Endothelial cell of umbilical vein (primary cell): ENCODE measurements around the gene HECTD1. TPM values are rescaled to one million over a fixed set of nuclear protein-coding genes. Genes with fewer than 3 reads are reported as not detected.

Experiments
- BruUV-seq: library from RNA; stranded (reverse); fragments of 400-500 nt; replicated peaks from 2 replicates; lab custom pipeline; 2021; lab: Mats Ljungman, UMichigan
- CTCF ChIA-PET: fragments of 300-600, 350-600 bp; sonication (Branson Sonifier 250); formaldehyde crosslinking; loops from one replicate; lab custom pipeline; 2021; ENCODE audit warnings: antibody characterized with exemption, inconsistent platforms; lab: Charles Lee
- POLR2A ChIA-PET: fragments of 300-600, 350-600 bp; sonication (Branson Sonifier 250); formaldehyde crosslinking; loops from one replicate; lab custom pipeline; 2021; ENCODE audit warnings: antibody characterized with exemption, inconsistent platforms; lab: Charles Lee
- DNase-seq: peaks from one replicate; pipeline ENCODE4 v3.0.0-alpha.2; 2011; ENCODE audit warnings: low read depth, low spot score
- FAIRE-seq: peaks from 2 replicates; lab custom pipeline; 2011; peaks lifted over from hg19 to GRCh38; lab: Jason Lieb, UNC
- H2AFZ ChIP-seq: 2 replicates; pipeline ENCODE4 v1.6.0; 2012; ENCODE audit warnings: low read depth, low read length, control low read depth, inconsistent platforms
- H3K27ac ChIP-seq: 2 replicates; pipeline ENCODE4 v1.5.1; 2011; ENCODE audit warnings: low read depth, mild to moderate bottlenecking, control low read depth, low read length, moderate library complexity; ENCODE audit not compliant: insufficient read depth
- H3K27me3 ChIP-seq, 2 experiments: 2 replicates each; pipeline versions ENCODE4 v1.6.0 to v1.6.1; 2011; ENCODE audit warnings: low read length in 2 of 2, mixed read lengths in 1 of 2; ENCODE audit not compliant: control insufficient read depth in 2 of 2, insufficient read depth in 2 of 2
- H3K36me3 ChIP-seq, 2 experiments: 2 replicates in 1 of 2; 3 replicates in 1 of 2; pipeline ENCODE4 v1.5.1; 2011; ENCODE audit warnings: low read length in 2 of 2, mild to moderate bottlenecking in 1 of 2, moderate library complexity in 1 of 2; ENCODE audit not compliant: control insufficient read depth in 2 of 2, insufficient read depth in 2 of 2; ENCODE audit errors: extremely low read depth in 1 of 2
- H3K4me1 ChIP-seq: 3 replicates; pipeline ENCODE4 v1.5.1; 2011; ENCODE audit warnings: mild to moderate bottlenecking, low read length; ENCODE audit not compliant: control insufficient read depth, insufficient read depth; ENCODE audit errors: extremely low read depth
- H3K4me2 ChIP-seq: 2 replicates; pipeline ENCODE4 v1.6.1; 2011; ENCODE audit warnings: low read length, control low read depth, mixed read lengths; ENCODE audit not compliant: insufficient read depth
- H3K4me3 ChIP-seq, 3 experiments: fragments of 200-600 bp in 1 of 3; sonication (generic), shearing (Covaris generic) in 1 of 3; replicated peaks in 1 of 3; 2 replicates each; pipeline ENCODE4 v1.5.1; 2011 to 2016; ENCODE audit warnings: control low read depth in 3 of 3, low read length in 3 of 3, mild to moderate bottlenecking in 2 of 3, inconsistent platforms in 1 of 3, low read depth in 1 of 3, moderate library complexity in 1 of 3; ENCODE audit not compliant: insufficient read depth in 1 of 3
- H3K79me2 ChIP-seq: 2 replicates; pipeline ENCODE4 v1.6.0; 2012; ENCODE audit warnings: low read length, inconsistent platforms; ENCODE audit not compliant: control insufficient read depth, insufficient read depth
- H3K9ac ChIP-seq: replicated peaks from 2 replicates; pipeline ENCODE3; 2011; ENCODE audit warnings: low read length, control low read depth; ENCODE audit not compliant: insufficient read depth; ENCODE audit errors: extremely low read depth
- H3K9me1 ChIP-seq: replicated peaks from 3 replicates; pipeline ENCODE4 v1.6.0; 2011; ENCODE audit warnings: mild to moderate bottlenecking, low read length; ENCODE audit not compliant: control insufficient read depth, insufficient read depth; ENCODE audit errors: extremely low read depth
- H3K9me3 ChIP-seq: replicated peaks from 2 replicates; pipeline ENCODE4 v1.5.1; 2012; ENCODE audit warnings: low read length, inconsistent platforms; ENCODE audit not compliant: control insufficient read depth, insufficient read depth
- H4K20me1 ChIP-seq: replicated peaks from 2 replicates; pipeline ENCODE3; 2011; ENCODE audit warnings: mild to moderate bottlenecking, low read length; ENCODE audit not compliant: control insufficient read depth, insufficient read depth; ENCODE audit errors: extremely low read depth
- EZH2 ChIP-seq: IDR thresholded peaks from 2 replicates; pipeline ENCODE4 v1.6.1; 2012; ENCODE audit warnings: borderline replicate concordance, low read depth, mild to moderate bottlenecking, moderate library complexity, low read length, inconsistent platforms; ENCODE audit not compliant: severe bottlenecking
- FOS ChIP-seq: IDR thresholded peaks from 2 replicates; pipeline ENCODE4 v1.6.1; 2011; ENCODE audit warnings: mild to moderate bottlenecking, low read length, moderate library complexity, borderline replicate concordance; ENCODE audit not compliant: insufficient read depth
- GATA2 ChIP-seq: IDR thresholded peaks from 2 replicates; pipeline ENCODE4 v1.7.0; 2011; ENCODE audit warnings: low read depth, mild to moderate bottlenecking, moderate library complexity, mixed read lengths, low read length; ENCODE audit not compliant: insufficient read length, insufficient read depth
- JUN ChIP-seq: IDR thresholded peaks from 2 replicates; pipeline ENCODE4 v1.6.1; 2011; ENCODE audit warnings: borderline replicate concordance, low read depth; ENCODE audit not compliant: insufficient read length, insufficient read depth
- MYC ChIP-seq: IDR thresholded peaks from one replicate; pipeline ENCODE4 v1.6.1; 2011; ENCODE audit warnings: mild to moderate bottlenecking, low read depth, low read length
- POLR2A ChIP-seq: IDR thresholded peaks from 2 replicates; pipeline ENCODE4 v1.6.1; 2012; ENCODE audit warnings: low read depth, mild to moderate bottlenecking, control low read depth, low read length
- POLR2AphosphoS5 ChIP-seq: IDR thresholded peaks from 2 replicates; pipeline ENCODE4 v1.6.1; 2012; ENCODE audit warnings: low read depth, mild to moderate bottlenecking, control low read depth, low read length, moderate library complexity; ENCODE audit not compliant: insufficient read depth
- dilution Hi-C: fragments of 300-500 bp; cut with MboI; formaldehyde crosslinking; loops from one replicate; pipeline ENCODE4 v1.15.0; 2019; ENCODE audit warnings: low sequenced_read_pairs; ENCODE audit not compliant: extremely low pct_ligation_motif_present
- intact Hi-C: fragments of 100-400 bp; cut with micrococcal nuclease; formaldehyde crosslinking; loops from one replicate; pipeline ENCODE4 v1.10.0; 2022
- polyA plus RNA-seq, 4 experiments: library from polyadenylated mRNA; depleted of rRNA in 3 of 4; stranded (reverse) in 3 of 4; unstranded in 1 of 4; fragments of >200 nt; gene quantifications; 2 replicates each; pipeline versions ENCODE4 v1.2.1 to v1.2.3, GENCODE V29; 2011 to 2012; ENCODE audit warnings: missing spikeins in 1 of 4
- total RNA-seq: library from RNA; stranded (reverse); gene quantifications from 2 replicates; pipeline ENCODE4 v1.2.3, GENCODE V29; 2021
- TF ChIP-seq, protein P1 (sequence below): IDR thresholded peaks from 2 replicates; pipeline ENCODE4 v1.6.1; 2011; ENCODE audit not compliant: insufficient read depth, insufficient read length
- TF ChIP-seq, protein P2 (sequence below), 2 donors: IDR thresholded peaks; 1 replicate in 1 of 2; 2 replicates in 1 of 2; pipeline ENCODE4 v1.5.1; 2011; ENCODE audit warnings: low read length in 2 of 2, mild to moderate bottlenecking in 2 of 2, moderate library complexity in 2 of 2, control low read depth in 1 of 2, inconsistent platforms in 1 of 2, low read depth in 1 of 2; ENCODE audit not compliant: insufficient read depth in 1 of 2; ENCODE audit errors: extremely low read depth in 1 of 2

The HECTD1 gene
- total and polyA plus RNA-seq, 2 donors (not counting 3 experiments of a cell fraction or from before 2014, with no cell fraction given) = 67.9 to 181 TPM

DNA sequence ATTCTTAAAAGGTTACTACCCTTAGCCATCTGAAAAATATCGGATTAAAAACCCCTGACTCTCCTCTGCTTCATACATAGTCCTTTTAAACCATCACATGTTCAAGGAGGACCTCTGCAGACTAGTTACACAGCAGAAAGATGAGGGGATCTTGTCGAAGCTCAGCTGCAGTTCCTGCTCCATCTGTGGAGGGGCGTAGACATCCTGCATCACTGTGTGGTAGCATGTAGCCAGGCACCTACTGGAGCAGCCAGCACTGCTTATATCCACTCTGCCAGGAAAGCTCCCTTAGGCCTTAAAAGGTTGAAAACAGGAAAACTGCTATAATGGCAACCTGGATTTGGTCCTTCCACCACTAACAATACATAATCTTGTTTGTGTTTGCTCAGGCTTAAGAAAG lies 123.8 kb downstream of the HECTD1 start:
- Histone ChIP-seq H3K27ac (no peak overlapping the region), H3K9me3 (no peaks in the 10 kb centered on the region), H3K4me2 (no peak overlapping the region), H3K9me1 (no peaks in the 10 kb centered on the region), H3K79me2 (no peaks in the 10 kb centered on the region), H3K9ac (no peak overlapping the region), H3K36me3 (no peaks in the 10 kb centered on the region), H3K4me1 (no peaks in the 10 kb centered on the region), H4K20me1 (no peaks in the 10 kb centered on the region), H3K4me3 (no peak overlapping the region), H2AFZ (no peak overlapping the region), H3K27me3 (no peaks in the 10 kb centered on the region)
- ChIA-PET POLR2A (no interaction called here), CTCF (interaction anchor here (0.7 to 2.6 kb wide), 3 partner anchors 11 to 105 kb away, joined by 4 to 28 read pairs (median 4); no protein-coding TSS in a partner anchor)
- TF ChIP-seq FOS = no peak
- no peak for TF ChIP-seq GATA2
- TF ChIP-seq POLR2A = no peak
- TF ChIP-seq, protein P1, sequence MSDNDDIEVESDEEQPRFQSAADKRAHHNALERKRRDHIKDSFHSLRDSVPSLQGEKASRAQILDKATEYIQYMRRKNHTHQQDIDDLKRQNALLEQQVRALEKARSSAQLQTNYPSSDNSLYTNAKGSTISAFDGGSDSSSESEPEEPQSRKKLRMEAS = no peak
- TF ChIP-seq JUN = no peak
- TF ChIP-seq EZH2 = no peak
- TF ChIP-seq MYC = no peak
- no peak for TF ChIP-seq POLR2AphosphoS5
- TF ChIP-seq, protein P2, sequence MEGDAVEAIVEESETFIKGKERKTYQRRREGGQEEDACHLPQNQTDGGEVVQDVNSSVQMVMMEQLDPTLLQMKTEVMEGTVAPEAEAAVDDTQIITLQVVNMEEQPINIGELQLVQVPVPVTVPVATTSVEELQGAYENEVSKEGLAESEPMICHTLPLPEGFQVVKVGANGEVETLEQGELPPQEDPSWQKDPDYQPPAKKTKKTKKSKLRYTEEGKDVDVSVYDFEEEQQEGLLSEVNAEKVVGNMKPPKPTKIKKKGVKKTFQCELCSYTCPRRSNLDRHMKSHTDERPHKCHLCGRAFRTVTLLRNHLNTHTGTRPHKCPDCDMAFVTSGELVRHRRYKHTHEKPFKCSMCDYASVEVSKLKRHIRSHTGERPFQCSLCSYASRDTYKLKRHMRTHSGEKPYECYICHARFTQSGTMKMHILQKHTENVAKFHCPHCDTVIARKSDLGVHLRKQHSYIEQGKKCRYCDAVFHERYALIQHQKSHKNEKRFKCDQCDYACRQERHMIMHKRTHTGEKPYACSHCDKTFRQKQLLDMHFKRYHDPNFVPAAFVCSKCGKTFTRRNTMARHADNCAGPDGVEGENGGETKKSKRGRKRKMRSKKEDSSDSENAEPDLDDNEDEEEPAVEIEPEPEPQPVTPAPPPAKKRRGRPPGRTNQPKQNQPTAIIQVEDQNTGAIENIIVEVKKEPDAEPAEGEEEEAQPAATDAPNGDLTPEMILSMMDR (IDR thresholded peaks at IDR 0.05; ENCODE audit: extremely low read depth in 1 of 2, insufficient read depth in 1 of 2, low read depth in 1 of 2, low read length in 2 of 2) = no peak
- intact Hi-C loops (loop anchor here (10.0 kb wide), 1 partner anchor 429 kb away; no protein-coding TSS in a partner anchor), dilution Hi-C loops (no loop called here)
- no TSS peak for BruUV-seq
- FAIRE-seq (no peak), DNase-seq (no peak)
